Neural crest cell (in vitro differentiated cells): Measurements from ENCODE around the gene NELL2. TPM values are rescaled to one million over a fixed set of nuclear protein-coding genes. Genes with fewer than 3 reads are reported as not detected.

Experiments
- DNase-seq: peaks from one replicate; pipeline ENCODE4 v3.0.0; 2021; ENCODE audit warnings: low read depth, mixed read lengths, low spot score
- H3K27ac Mint-ChIP-seq: one replicate; pipeline ENCODE4 v1.8.0; 2021; ENCODE audit warnings: mild to moderate bottlenecking, mixed read lengths; ENCODE audit not compliant: unreplicated experiment
- H3K27me3 Mint-ChIP-seq: 2 replicates; pipeline ENCODE4 v1.8.0; 2021; ENCODE audit warnings: low read depth, mild to moderate bottlenecking, mixed read lengths
- H3K36me3 Mint-ChIP-seq: 2 replicates; pipeline ENCODE4 v1.8.0; 2021; ENCODE audit warnings: low read depth, mild to moderate bottlenecking, mixed read lengths
- H3K4me1 Mint-ChIP-seq: 2 replicates; pipeline ENCODE4 v1.8.0; 2021; ENCODE audit warnings: mixed read lengths
- H3K4me3 Mint-ChIP-seq: one replicate; pipeline ENCODE4 v1.8.0; 2021; ENCODE audit warnings: mild to moderate bottlenecking, mixed read lengths
- H3K9me3 Mint-ChIP-seq: 2 replicates; pipeline ENCODE4 v1.8.0; 2021; ENCODE audit warnings: mixed read lengths
- total RNA-seq: library from RNA; stranded (reverse); gene quantifications from 2 replicates; pipeline ENCODE4 v1.2.1, GENCODE V29; 2021
- TF ChIP-seq, protein P1 (sequence below): fragments of 200-600 bp; sonication (generic); conservative IDR thresholded peaks from 2 replicates; pipeline ENCODE4 v1.5.0; 2021; ENCODE audit warnings: antibody characterized with exemption, mild to moderate bottlenecking

The NELL2 gene
- total RNA-seq, 1 donor from 2014 or later: 101 TPM

DNA sequence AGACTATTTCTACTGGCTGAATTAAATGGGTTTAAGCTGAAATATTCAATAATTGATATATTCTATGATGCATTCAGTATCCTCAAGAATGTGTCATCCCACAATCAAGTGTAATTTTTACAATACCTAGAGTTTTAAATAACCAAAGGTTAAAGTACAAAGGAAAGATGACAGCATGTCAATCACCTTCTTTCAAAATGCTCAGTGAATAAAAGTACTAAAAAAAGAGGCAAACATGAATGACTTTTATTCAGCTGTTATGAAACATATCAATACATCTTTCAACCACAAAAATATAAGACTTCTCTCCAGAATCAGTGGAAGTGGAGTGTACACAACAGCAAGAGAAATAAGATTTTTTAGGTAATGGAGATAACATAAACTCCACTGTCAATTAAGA lies 72.0 kb downstream of the NELL2 start:
- H3K9me3 Mint-ChIP-seq: no peaks in the 10 kb centered on the region
- TF ChIP-seq, protein P1, sequence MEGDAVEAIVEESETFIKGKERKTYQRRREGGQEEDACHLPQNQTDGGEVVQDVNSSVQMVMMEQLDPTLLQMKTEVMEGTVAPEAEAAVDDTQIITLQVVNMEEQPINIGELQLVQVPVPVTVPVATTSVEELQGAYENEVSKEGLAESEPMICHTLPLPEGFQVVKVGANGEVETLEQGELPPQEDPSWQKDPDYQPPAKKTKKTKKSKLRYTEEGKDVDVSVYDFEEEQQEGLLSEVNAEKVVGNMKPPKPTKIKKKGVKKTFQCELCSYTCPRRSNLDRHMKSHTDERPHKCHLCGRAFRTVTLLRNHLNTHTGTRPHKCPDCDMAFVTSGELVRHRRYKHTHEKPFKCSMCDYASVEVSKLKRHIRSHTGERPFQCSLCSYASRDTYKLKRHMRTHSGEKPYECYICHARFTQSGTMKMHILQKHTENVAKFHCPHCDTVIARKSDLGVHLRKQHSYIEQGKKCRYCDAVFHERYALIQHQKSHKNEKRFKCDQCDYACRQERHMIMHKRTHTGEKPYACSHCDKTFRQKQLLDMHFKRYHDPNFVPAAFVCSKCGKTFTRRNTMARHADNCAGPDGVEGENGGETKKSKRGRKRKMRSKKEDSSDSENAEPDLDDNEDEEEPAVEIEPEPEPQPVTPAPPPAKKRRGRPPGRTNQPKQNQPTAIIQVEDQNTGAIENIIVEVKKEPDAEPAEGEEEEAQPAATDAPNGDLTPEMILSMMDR: no peak
- no peaks in the 10 kb centered on the region for H3K27me3 Mint-ChIP-seq
- no peak overlapping the region for H3K27ac Mint-ChIP-seq
- no peaks in the 10 kb centered on the region for H3K4me1 Mint-ChIP-seq
- H3K36me3 Mint-ChIP-seq: peaks cover 3% of the 10 kb centered on the region
- no peak overlapping the region for H3K4me3 Mint-ChIP-seq
- no peak for DNase-seq

DNA sequence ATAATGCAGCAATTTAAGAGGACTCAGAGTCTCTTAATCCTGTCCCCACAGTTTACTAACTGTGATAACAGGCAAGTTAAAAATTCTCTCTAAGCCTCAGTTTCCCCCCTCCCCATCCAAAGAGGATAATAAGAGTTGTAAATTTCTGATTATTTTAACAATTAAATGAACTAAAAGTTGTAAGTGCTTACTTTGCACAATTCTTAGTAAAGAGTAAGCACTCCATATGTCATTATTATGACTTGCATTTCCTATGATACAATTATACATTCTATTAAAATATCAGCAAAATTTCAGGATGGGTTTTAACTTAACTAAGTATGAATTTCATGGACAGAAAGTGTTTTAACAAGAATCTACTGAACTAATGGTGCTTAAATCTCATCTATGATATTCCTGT lies 80.1 kb downstream of the NELL2 start:
- TF ChIP-seq, protein P1: no peak
- Mint-ChIP-seq H3K9me3 (peaks cover 8% of the 10 kb centered on the region), H3K4me1 (peaks cover 5% of the 10 kb centered on the region), H3K27me3 (no peaks in the 10 kb centered on the region), H3K4me3 (no peak overlapping the region), H3K36me3 (peaks cover 10% of the 10 kb centered on the region), H3K27ac (no peak overlapping the region)
- no peak for DNase-seq

DNA sequence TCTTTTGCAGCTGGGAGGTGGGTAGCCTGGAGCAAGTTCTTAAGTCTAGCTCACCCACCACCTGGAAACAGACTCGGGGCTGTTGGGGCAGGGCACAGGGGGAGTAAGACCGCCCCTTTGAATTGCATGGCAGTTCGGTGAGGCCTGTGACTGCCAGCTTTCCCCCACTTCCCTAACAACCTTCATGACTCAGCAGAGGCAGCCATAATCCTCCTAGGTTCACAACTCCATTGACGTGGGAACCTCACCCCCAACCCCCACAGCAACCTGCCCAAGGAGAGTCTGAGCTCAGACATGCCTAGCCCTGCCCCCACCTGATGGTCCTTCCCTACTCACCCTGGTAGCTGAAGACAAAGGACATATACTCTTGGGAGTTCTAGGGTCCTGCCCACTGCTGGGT lies 87.4 kb downstream of the NELL2 start:
- Mint-ChIP-seq H3K36me3 (peaks cover 22% of the 10 kb centered on the region), H3K9me3 (peaks cover 14% of the 10 kb centered on the region), H3K4me1 (no peaks in the 10 kb centered on the region), H3K4me3 (no peak overlapping the region), H3K27ac (no peak overlapping the region), H3K27me3 (no peaks in the 10 kb centered on the region)
- DNase-seq: no peak
- TF ChIP-seq, protein P1: no peak

DNA sequence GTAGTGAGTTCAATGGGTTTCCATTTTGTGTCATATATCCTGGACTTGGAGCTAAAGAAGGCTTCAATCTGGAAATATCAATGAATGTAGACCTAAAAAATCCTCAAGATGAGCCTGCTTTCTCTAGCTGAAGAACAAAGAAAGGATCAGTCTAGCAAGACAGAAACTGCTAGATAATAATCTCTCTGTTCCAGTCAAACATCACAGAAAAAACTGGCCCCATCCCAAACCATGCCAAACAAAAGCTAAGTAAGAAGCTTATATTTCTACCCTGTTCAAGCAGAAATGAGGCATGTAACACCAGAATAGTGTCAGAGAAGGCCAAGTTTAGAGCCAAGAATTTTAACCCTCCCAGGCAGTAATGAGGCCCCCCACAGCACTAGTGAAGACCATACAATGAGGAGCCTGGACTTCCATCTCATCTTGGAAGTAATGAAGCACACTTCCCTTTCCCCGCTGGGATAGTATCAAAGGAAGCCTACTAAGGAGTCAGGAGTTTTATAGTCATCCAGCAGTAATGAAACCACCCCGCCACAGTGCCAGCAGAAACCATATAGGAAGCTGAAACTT lies 95.8 kb downstream of the NELL2 start:
- Mint-ChIP-seq H3K27ac (no peak overlapping the region), H3K36me3 (peaks cover 15% of the 10 kb centered on the region), H3K4me1 (peaks cover 30% of the 10 kb centered on the region), H3K27me3 (no peaks in the 10 kb centered on the region), H3K4me3 (no peak overlapping the region), H3K9me3 (peaks cover 14% of the 10 kb centered on the region)
- DNase-seq: no peak
- TF ChIP-seq, protein P1: no peak

DNA sequence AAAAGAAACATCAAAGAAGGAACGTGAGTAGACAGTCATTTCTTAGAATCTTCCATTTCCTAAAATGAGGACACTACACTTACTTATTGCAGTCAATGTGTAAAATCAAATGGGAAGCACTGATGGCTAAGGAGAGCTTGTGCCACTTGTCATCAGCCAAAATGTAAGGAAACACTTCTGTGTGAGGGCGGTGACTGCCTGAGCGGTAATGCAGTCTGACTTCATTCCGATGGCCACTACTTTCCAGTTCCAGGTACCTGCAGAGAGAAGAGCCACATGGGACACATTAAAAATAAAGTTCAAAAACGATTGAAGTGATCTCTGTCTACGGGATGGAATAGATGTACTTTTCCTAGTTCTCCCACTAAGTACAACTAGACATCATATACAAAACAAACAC lies 96.3 kb downstream of the NELL2 start:
- H3K36me3 Mint-ChIP-seq: peaks cover 18% of the 10 kb centered on the region
- no peak overlapping the region for H3K27ac Mint-ChIP-seq
- peaks cover 14% of the 10 kb centered on the region for H3K9me3 Mint-ChIP-seq
- no peaks in the 10 kb centered on the region for H3K27me3 Mint-ChIP-seq
- no peak overlapping the region for H3K4me3 Mint-ChIP-seq
- H3K4me1 Mint-ChIP-seq: peaks cover 33% of the 10 kb centered on the region
- DNase-seq: no peak
- TF ChIP-seq, protein P1: no peak
